ENCODE data around the gene CHCHD10. TPM values are rescaled to one million over a fixed set of nuclear protein-coding genes. Genes with fewer than 3 reads are reported as not detected.

Gene CHCHD10
- total RNA-seq, 1 donor from 2014 or later: 60.9 TPM

DNA sequence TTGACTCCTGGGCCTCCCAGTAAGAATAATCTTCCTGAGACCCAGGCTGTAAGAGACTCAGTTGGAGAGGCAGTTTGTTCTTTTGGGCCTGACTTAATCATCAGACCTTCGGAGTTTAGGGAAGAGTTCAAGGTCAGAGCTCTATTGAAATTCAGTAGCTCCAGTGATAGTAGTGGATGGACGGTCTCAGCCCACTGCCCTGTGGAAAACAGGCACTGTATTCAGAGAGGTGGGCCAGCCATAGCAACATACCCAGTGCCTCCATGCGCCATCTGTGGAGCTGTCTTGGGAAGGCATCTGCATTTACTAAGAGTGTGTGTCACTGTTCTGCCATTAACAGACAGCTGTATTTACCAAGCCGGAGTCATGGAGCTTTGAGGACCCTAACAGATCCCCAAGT lies 21.9 kb upstream of the CHCHD10 start:
- Mint-ChIP-seq H3K9me3 (ENCODE audit: unreplicated experiment) (no peaks in the 10 kb centered on the region), H3K4me3 (ENCODE audit: unreplicated experiment) (peak overlapping the region; percentile 56), H3K36me3 (ENCODE audit: low read depth, unreplicated experiment) (no peaks in the 10 kb centered on the region), H3K27ac (ENCODE audit: unreplicated experiment) (no peak overlapping the region), H3K27me3 (ENCODE audit: low read depth, unreplicated experiment) (no peaks in the 10 kb centered on the region), H3K4me1 (ENCODE audit: low read depth, unreplicated experiment) (peaks cover 16% of the 10 kb centered on the region)
- H3K36me3 ChIP-seq (ENCODE audit: insufficient read depth, low read length): peaks cover 9% of the 10 kb centered on the region
- H3K4me3 ChIP-seq (ENCODE audit: insufficient read depth, low read depth, low read length): no peak overlapping the region
- H3K4me1 ChIP-seq (ENCODE audit: insufficient read depth, low read length): peaks cover 9% of the 10 kb centered on the region
- TF ChIP-seq EZH2 (IDR thresholded peaks at IDR 0.05; ENCODE audit: insufficient read depth, low read length): no peak
- TF ChIP-seq, protein P1, sequence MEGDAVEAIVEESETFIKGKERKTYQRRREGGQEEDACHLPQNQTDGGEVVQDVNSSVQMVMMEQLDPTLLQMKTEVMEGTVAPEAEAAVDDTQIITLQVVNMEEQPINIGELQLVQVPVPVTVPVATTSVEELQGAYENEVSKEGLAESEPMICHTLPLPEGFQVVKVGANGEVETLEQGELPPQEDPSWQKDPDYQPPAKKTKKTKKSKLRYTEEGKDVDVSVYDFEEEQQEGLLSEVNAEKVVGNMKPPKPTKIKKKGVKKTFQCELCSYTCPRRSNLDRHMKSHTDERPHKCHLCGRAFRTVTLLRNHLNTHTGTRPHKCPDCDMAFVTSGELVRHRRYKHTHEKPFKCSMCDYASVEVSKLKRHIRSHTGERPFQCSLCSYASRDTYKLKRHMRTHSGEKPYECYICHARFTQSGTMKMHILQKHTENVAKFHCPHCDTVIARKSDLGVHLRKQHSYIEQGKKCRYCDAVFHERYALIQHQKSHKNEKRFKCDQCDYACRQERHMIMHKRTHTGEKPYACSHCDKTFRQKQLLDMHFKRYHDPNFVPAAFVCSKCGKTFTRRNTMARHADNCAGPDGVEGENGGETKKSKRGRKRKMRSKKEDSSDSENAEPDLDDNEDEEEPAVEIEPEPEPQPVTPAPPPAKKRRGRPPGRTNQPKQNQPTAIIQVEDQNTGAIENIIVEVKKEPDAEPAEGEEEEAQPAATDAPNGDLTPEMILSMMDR (IDR thresholded peaks at IDR 0.05; ENCODE audit: insufficient read depth, low read depth, low read length): no peak
- no peak overlapping the region for H3K27ac ChIP-seq (ENCODE audit: low read depth, low read length)
- no peak for DNase-seq (ENCODE audit: low read depth)
- no peak for FAIRE-seq
- H3K4me2 ChIP-seq (ENCODE audit: low read length): no peak overlapping the region
- H3K9ac ChIP-seq (ENCODE audit: low read length): no peak overlapping the region
- H3K27me3 ChIP-seq (ENCODE audit: insufficient read depth, low read length): no peaks in the 10 kb centered on the region
- H2AFZ ChIP-seq (ENCODE audit: low read depth, low read length): no peak overlapping the region
- H3K79me2 ChIP-seq (ENCODE audit: insufficient read depth, low read length): peaks cover 63% of the 10 kb centered on the region
- peaks cover 63% of the 10 kb centered on the region for H4K20me1 ChIP-seq (ENCODE audit: insufficient read depth, low read length)
- H3K9me3 ChIP-seq (ENCODE audit: insufficient read depth, low read depth, low read length): no peaks in the 10 kb centered on the region

DNA sequence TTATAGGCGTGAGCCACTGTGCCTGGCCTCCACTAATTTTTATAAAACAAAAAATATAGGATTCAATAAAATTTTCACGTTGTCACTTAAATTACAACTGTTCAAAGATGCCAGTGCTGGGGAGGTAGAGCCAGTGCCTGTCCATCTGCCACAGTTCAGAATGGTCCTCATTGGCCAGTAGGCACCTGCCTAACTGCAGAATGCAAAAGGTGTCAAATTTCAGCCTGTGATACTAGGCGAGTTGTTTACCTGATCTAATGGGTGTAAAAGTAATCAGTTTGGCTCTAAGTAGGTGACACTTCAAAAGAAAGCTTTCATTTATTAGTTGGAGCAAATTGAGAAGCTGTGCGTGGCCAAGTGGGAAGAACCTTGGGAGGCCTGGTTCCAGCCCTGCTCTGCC lies 21.3 kb upstream of the CHCHD10 start:
- DNase-seq (ENCODE audit: low read depth): no peak
- Mint-ChIP-seq H3K36me3 (ENCODE audit: low read depth, unreplicated experiment) (no peaks in the 10 kb centered on the region), H3K9me3 (ENCODE audit: unreplicated experiment) (no peaks in the 10 kb centered on the region), H3K27me3 (ENCODE audit: low read depth, unreplicated experiment) (no peaks in the 10 kb centered on the region), H3K4me3 (ENCODE audit: unreplicated experiment) (peak overlapping the region; percentile 56), H3K4me1 (ENCODE audit: low read depth, unreplicated experiment) (peaks cover 21% of the 10 kb centered on the region), H3K27ac (ENCODE audit: unreplicated experiment) (no peak overlapping the region)
- H3K79me2 ChIP-seq (ENCODE audit: insufficient read depth, low read length): peaks cover 63% of the 10 kb centered on the region
- H2AFZ ChIP-seq (ENCODE audit: low read depth, low read length): no peak overlapping the region
- H3K4me1 ChIP-seq (ENCODE audit: insufficient read depth, low read length): peaks cover 14% of the 10 kb centered on the region
- H3K4me3 ChIP-seq (ENCODE audit: insufficient read depth, low read depth, low read length): no peak overlapping the region
- FAIRE-seq: no peak
- peaks cover 63% of the 10 kb centered on the region for H4K20me1 ChIP-seq (ENCODE audit: insufficient read depth, low read length)
- TF ChIP-seq, protein P1 (IDR thresholded peaks at IDR 0.05; ENCODE audit: insufficient read depth, low read depth, low read length): no peak
- TF ChIP-seq EZH2 (IDR thresholded peaks at IDR 0.05; ENCODE audit: insufficient read depth, low read length): no peak
- no peaks in the 10 kb centered on the region for H3K9me3 ChIP-seq (ENCODE audit: insufficient read depth, low read depth, low read length)
- no peaks in the 10 kb centered on the region for H3K27me3 ChIP-seq (ENCODE audit: insufficient read depth, low read length)
- no peak overlapping the region for H3K4me2 ChIP-seq (ENCODE audit: low read length)
- peaks cover 5% of the 10 kb centered on the region for H3K36me3 ChIP-seq (ENCODE audit: insufficient read depth, low read length)
- no peak overlapping the region for H3K27ac ChIP-seq (ENCODE audit: low read depth, low read length)
- H3K9ac ChIP-seq (ENCODE audit: low read length): no peak overlapping the region

DNA sequence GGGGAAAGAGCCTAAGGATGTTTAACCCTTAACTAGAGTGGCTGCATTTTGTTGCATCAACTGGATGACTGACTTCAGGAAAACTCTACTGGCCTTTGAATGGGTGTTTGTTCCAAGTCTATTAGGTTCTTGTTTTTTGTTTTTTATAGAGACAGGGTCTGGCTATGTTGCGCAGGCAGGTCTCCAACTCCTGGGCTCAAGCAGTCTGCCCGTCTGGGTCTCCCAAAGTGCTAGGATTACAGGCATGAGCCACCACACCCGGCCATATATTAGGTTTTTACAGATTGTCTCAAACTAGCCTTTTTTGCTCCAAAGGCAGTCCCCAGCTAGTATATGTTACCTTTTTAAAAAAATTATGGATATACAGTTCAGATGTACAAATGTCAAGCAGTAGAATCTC lies 20.1 kb upstream of the CHCHD10 start:
- Histone ChIP-seq H3K4me2 (ENCODE audit: low read length) (peak overlapping the region; percentile 97), H3K9ac (ENCODE audit: low read length) (peak overlapping the region; percentile 99), H3K79me2 (ENCODE audit: insufficient read depth, low read length) (peaks cover 57% of the 10 kb centered on the region), H3K27ac (ENCODE audit: low read depth, low read length) (peak overlapping the region; percentile 98), H3K27me3 (ENCODE audit: insufficient read depth, low read length) (no peaks in the 10 kb centered on the region), H2AFZ (ENCODE audit: low read depth, low read length) (no peak overlapping the region), H3K9me3 (ENCODE audit: insufficient read depth, low read depth, low read length) (no peaks in the 10 kb centered on the region), H3K4me1 (ENCODE audit: insufficient read depth, low read length) (peaks cover 19% of the 10 kb centered on the region), H4K20me1 (ENCODE audit: insufficient read depth, low read length) (peaks cover 56% of the 10 kb centered on the region), H3K36me3 (ENCODE audit: insufficient read depth, low read length) (peaks cover 4% of the 10 kb centered on the region), H3K4me3 (ENCODE audit: insufficient read depth, low read depth, low read length) (peak overlapping the region; percentile 86)
- DNase-seq (ENCODE audit: low read depth) (no peak), FAIRE-seq (no peak)
- H3K27me3 Mint-ChIP-seq (ENCODE audit: low read depth, unreplicated experiment): no peaks in the 10 kb centered on the region
- no peaks in the 10 kb centered on the region for H3K9me3 Mint-ChIP-seq (ENCODE audit: unreplicated experiment)
- H3K36me3 Mint-ChIP-seq (ENCODE audit: low read depth, unreplicated experiment): no peaks in the 10 kb centered on the region
- TF ChIP-seq, protein P1 (IDR thresholded peaks at IDR 0.05; ENCODE audit: insufficient read depth, low read depth, low read length): no peak
- TF ChIP-seq EZH2 (IDR thresholded peaks at IDR 0.05; ENCODE audit: insufficient read depth, low read length): no peak
- H3K4me1 Mint-ChIP-seq (ENCODE audit: low read depth, unreplicated experiment): peaks cover 22% of the 10 kb centered on the region
- peak overlapping the region; percentile 96 for H3K4me3 Mint-ChIP-seq (ENCODE audit: unreplicated experiment)
- H3K27ac Mint-ChIP-seq (ENCODE audit: unreplicated experiment): peak overlapping the region; percentile 84
